ENCODE data around the gene C2orf49. TPM values are rescaled to one million over a fixed set of nuclear protein-coding genes. Genes with fewer than 3 reads are reported as not detected.
A peak's percentile ranks its signal among the peaks of the same experiment; 100 is the strongest.

Gene C2orf49
- total and polyA plus RNA-seq, 2 donors (not counting 3 experiments of a cell fraction or from before 2014, with no cell fraction given): 4.6 to 15.0 TPM

- intact Hi-C loops (cut with micrococcal nuclease) (no loop called here), dilution Hi-C loops (cut with MboI; ENCODE audit: extremely low pct_ligation_motif_present, low sequenced_read_pairs) (no loop called here)
- H3K9me3 ChIP-seq (replicated peaks; ENCODE audit: control insufficient read depth, insufficient read depth, low read length): no peaks in the 10 kb centered on the region
- peaks cover 67 to 73% of the 10 kb centered on the region in 2 experiments for H3K36me3 ChIP-seq (ENCODE audit: control insufficient read depth in 2 of 2, extremely low read depth in 1 of 2, insufficient read depth in 2 of 2, low read length in 2 of 2)
- H4K20me1 ChIP-seq (replicated peaks; ENCODE audit: control insufficient read depth, extremely low read depth, insufficient read depth, low read length): no peaks in the 10 kb centered on the region
- ChIA-PET POLR2A (interaction anchor here (0.6 kb wide), 1 partner anchor 25 kb away, joined by 4 read pairs; no protein-coding TSS in a partner anchor), CTCF (interaction anchor here (0.9 to 2.8 kb wide), 5 partner anchors 19 to 150 kb away, joined by 3 to 17 read pairs (median 3); no protein-coding TSS in a partner anchor)
- no TSS peak for BruUV-seq (replicated peaks)
- FAIRE-seq: no peak
- H3K9ac ChIP-seq (replicated peaks; ENCODE audit: extremely low read depth, insufficient read depth, low read length): no peak overlapping the region
- H3K4me3 ChIP-seq (replicated peaks in 1 of 3; ENCODE audit: insufficient read depth in 1 of 3, low read depth in 1 of 3, low read length in 3 of 3): no peak overlapping the region
- H3K27ac ChIP-seq (ENCODE audit: insufficient read depth, low read depth, low read length): no peak overlapping the region
- TF ChIP-seq CTCF (IDR thresholded peaks at IDR 0.05; ENCODE audit: extremely low read depth in 1 of 2, insufficient read depth in 1 of 2, low read depth in 1 of 2, low read length in 2 of 2) (no peak), EZH2 (IDR thresholded peaks at IDR 0.05; ENCODE audit: borderline replicate concordance, low read depth, low read length, severe bottlenecking) (no peak), GATA2 (IDR thresholded peaks at IDR 0.05; ENCODE audit: insufficient read depth, insufficient read length, low read depth, low read length) (no peak), MAX (IDR thresholded peaks at IDR 0.05; ENCODE audit: insufficient read depth, insufficient read length) (no peak)
- H2AFZ ChIP-seq (ENCODE audit: low read depth, low read length): no peak overlapping the region
- peaks cover 84% of the 10 kb centered on the region for H3K79me2 ChIP-seq (ENCODE audit: control insufficient read depth, insufficient read depth, low read length)
- H3K9me1 ChIP-seq (replicated peaks; ENCODE audit: control insufficient read depth, extremely low read depth, insufficient read depth, low read length): no peaks in the 10 kb centered on the region
- H3K4me2 ChIP-seq (ENCODE audit: insufficient read depth, low read length): no peak overlapping the region
- no peaks in the 10 kb centered on the region for H3K27me3 ChIP-seq (ENCODE audit: control insufficient read depth in 2 of 2, insufficient read depth in 2 of 2, low read length in 2 of 2)
- DNase-seq (ENCODE audit: low read depth, low spot score): peak; percentile 18
- peaks cover 35% of the 10 kb centered on the region for H3K4me1 ChIP-seq (ENCODE audit: control insufficient read depth, extremely low read depth, insufficient read depth, low read length)
Observed at GRCh38 chr2:105371156-105371555, 33.8 kb downstream of the C2orf49 start.

- Histone ChIP-seq H3K27ac (ENCODE audit: insufficient read depth, low read depth, low read length) (peak overlapping the region; percentile 29), H3K27me3 (ENCODE audit: control insufficient read depth in 2 of 2, insufficient read depth in 2 of 2, low read length in 2 of 2) (no peaks in the 10 kb centered on the region), H3K4me1 (ENCODE audit: control insufficient read depth, extremely low read depth, insufficient read depth, low read length) (peaks cover 42% of the 10 kb centered on the region), H4K20me1 (replicated peaks; ENCODE audit: control insufficient read depth, extremely low read depth, insufficient read depth, low read length) (no peaks in the 10 kb centered on the region), H3K9ac (replicated peaks; ENCODE audit: extremely low read depth, insufficient read depth, low read length) (no peak overlapping the region), H3K79me2 (ENCODE audit: control insufficient read depth, insufficient read depth, low read length) (peaks cover 88% of the 10 kb centered on the region), H2AFZ (ENCODE audit: low read depth, low read length) (no peak overlapping the region), H3K4me3 (replicated peaks in 1 of 3; ENCODE audit: insufficient read depth in 1 of 3, low read depth in 1 of 3, low read length in 3 of 3) (no peak overlapping the region), H3K9me3 (replicated peaks; ENCODE audit: control insufficient read depth, insufficient read depth, low read length) (no peaks in the 10 kb centered on the region), H3K9me1 (replicated peaks; ENCODE audit: control insufficient read depth, extremely low read depth, insufficient read depth, low read length) (no peaks in the 10 kb centered on the region), H3K4me2 (ENCODE audit: insufficient read depth, low read length) (no peak overlapping the region), H3K36me3 (ENCODE audit: control insufficient read depth in 2 of 2, extremely low read depth in 1 of 2, insufficient read depth in 2 of 2, low read length in 2 of 2) (peaks cover 66 to 68% of the 10 kb centered on the region in 2 experiments)
- dilution Hi-C loops (cut with MboI; ENCODE audit: extremely low pct_ligation_motif_present, low sequenced_read_pairs) (no loop called here), intact Hi-C loops (cut with micrococcal nuclease) (no loop called here)
- POLR2A ChIA-PET: no interaction called here
- no peak for FAIRE-seq
- DNase-seq (ENCODE audit: low read depth, low spot score): peak; percentile 12
- CTCF ChIA-PET: interaction anchor here (1.8 to 2.8 kb wide), 3 partner anchors 35 to 149 kb away, joined by 3 to 17 read pairs (median 10); no protein-coding TSS in a partner anchor
- no peak for TF ChIP-seq POLR2A (IDR thresholded peaks at IDR 0.05; ENCODE audit: low read depth, low read length)
- TF ChIP-seq FOS (IDR thresholded peaks at IDR 0.05; ENCODE audit: borderline replicate concordance, insufficient read depth, low read length): no peak
- no peak for TF ChIP-seq MAX (IDR thresholded peaks at IDR 0.05; ENCODE audit: insufficient read depth, insufficient read length)
- no peak for TF ChIP-seq MYC (IDR thresholded peaks at IDR 0.05; ENCODE audit: low read depth, low read length)
- no peak for TF ChIP-seq EZH2 (IDR thresholded peaks at IDR 0.05; ENCODE audit: borderline replicate concordance, low read depth, low read length, severe bottlenecking)
- TF ChIP-seq GATA2 (IDR thresholded peaks at IDR 0.05; ENCODE audit: insufficient read depth, insufficient read length, low read depth, low read length): no peak
- TF ChIP-seq POLR2AphosphoS5 (IDR thresholded peaks at IDR 0.05; ENCODE audit: insufficient read depth, low read depth, low read length): no peak
- TF ChIP-seq CTCF (IDR thresholded peaks at IDR 0.05; ENCODE audit: extremely low read depth in 1 of 2, insufficient read depth in 1 of 2, low read depth in 1 of 2, low read length in 2 of 2): no peak
- no peak for TF ChIP-seq JUN (IDR thresholded peaks at IDR 0.05; ENCODE audit: borderline replicate concordance, insufficient read depth, insufficient read length, low read depth)
- BruUV-seq (replicated peaks): no TSS peak
Observed at GRCh38 chr2:105371810-105372209, 34.5 kb downstream of the C2orf49 start.

All from endothelial cell of umbilical vein (primary cell).